ENCODE measurements around the gene LEF1. TPM values are rescaled to one million over a fixed set of nuclear protein-coding genes. Genes with fewer than 3 reads are reported as not detected.
A peak's percentile ranks its signal among the peaks of the same experiment; 100 is the strongest.

The LEF1 gene
- polyA plus RNA-seq, 1 donor (not counting 4 experiments of a cell fraction or from before 2014, with no cell fraction given): 1.5 TPM

DNA sequence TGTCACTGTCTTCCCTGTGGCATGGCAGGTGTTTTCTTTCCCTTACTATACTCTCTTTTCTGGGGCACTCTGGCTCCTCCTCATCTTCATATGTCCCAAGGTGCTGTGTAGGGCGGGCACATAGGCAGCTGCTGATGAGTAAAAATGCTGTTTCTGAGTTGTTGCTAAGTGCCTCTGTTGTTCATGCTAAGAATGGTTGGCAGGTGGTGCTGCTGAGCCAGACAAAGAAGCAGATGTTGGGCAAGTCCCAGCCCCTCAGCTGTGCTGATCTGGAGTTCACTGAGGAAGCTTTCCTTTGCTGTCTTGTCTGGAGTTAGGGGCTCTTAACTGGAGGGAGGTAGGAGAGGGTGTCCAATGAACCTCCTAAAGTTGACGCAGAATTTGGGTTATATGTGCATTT is 138.4 kb downstream of the LEF1 start:
- no peaks in the 10 kb centered on the region for H3K27me3 ChIP-seq (ENCODE audit: control insufficient read depth, extremely low read depth, insufficient read depth, low read length)
- H3K79me2 ChIP-seq (ENCODE audit: control insufficient read depth, insufficient read depth, low read length): no peaks in the 10 kb centered on the region
- no peak overlapping the region for H3K9ac ChIP-seq (ENCODE audit: control insufficient read depth, extremely low read depth, insufficient read depth, low read length)
- no peak for FAIRE-seq
- H3K36me3 ChIP-seq (ENCODE audit: control insufficient read depth in 2 of 2, extremely low read depth in 1 of 2, insufficient read depth in 2 of 2, low read length in 2 of 2): peaks cover 1 to 7% of the 10 kb centered on the region in 2 experiments
- H3K4me1 ChIP-seq (ENCODE audit: control insufficient read depth, extremely low read depth, insufficient read depth, low read length): no peaks in the 10 kb centered on the region
- no peak overlapping the region for H3K4me2 ChIP-seq (ENCODE audit: control insufficient read depth, extremely low read depth, insufficient read depth, low read depth, low read length)
- no peak overlapping the region for H3K27ac ChIP-seq (ENCODE audit: control insufficient read depth, insufficient read depth, low read length)
- H3K4me3 ChIP-seq (ENCODE audit: control insufficient read depth in 2 of 3, extremely low read depth in 1 of 3, insufficient read depth in 2 of 3, low read depth in 1 of 3, low read length in 3 of 3): no peak overlapping the region
- no peaks in the 10 kb centered on the region for H4K20me1 ChIP-seq (ENCODE audit: control insufficient read depth, extremely low read depth, insufficient read depth, low read length)
- peak; percentile 7 for DNase-seq (ENCODE audit: low read depth, low spot score)
- H2AFZ ChIP-seq (ENCODE audit: control insufficient read depth, low read length): no peak overlapping the region
- TF ChIP-seq, protein P1, sequence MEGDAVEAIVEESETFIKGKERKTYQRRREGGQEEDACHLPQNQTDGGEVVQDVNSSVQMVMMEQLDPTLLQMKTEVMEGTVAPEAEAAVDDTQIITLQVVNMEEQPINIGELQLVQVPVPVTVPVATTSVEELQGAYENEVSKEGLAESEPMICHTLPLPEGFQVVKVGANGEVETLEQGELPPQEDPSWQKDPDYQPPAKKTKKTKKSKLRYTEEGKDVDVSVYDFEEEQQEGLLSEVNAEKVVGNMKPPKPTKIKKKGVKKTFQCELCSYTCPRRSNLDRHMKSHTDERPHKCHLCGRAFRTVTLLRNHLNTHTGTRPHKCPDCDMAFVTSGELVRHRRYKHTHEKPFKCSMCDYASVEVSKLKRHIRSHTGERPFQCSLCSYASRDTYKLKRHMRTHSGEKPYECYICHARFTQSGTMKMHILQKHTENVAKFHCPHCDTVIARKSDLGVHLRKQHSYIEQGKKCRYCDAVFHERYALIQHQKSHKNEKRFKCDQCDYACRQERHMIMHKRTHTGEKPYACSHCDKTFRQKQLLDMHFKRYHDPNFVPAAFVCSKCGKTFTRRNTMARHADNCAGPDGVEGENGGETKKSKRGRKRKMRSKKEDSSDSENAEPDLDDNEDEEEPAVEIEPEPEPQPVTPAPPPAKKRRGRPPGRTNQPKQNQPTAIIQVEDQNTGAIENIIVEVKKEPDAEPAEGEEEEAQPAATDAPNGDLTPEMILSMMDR (optimal IDR thresholded peaks at IDR 0.05 in 1 of 3, IDR thresholded peaks at IDR 0.05 in 1 of 3, conservative IDR thresholded peaks at IDR 0.05 in 1 of 3; ENCODE audit: extremely low read depth in 1 of 3, insufficient read depth in 2 of 3, low read length in 3 of 3): peak; percentile 40 to 64 (median 58)
- no peak for TF ChIP-seq EZH2 (IDR thresholded peaks at IDR 0.05; ENCODE audit: low read length)
- dilution Hi-C loops (cut with MboI; ENCODE audit: extremely low pct_ligation_motif_present, low sequenced_read_pairs): no loop called here
- no peaks in the 10 kb centered on the region for H3K9me3 ChIP-seq (ENCODE audit: control insufficient read depth, low read depth, low read length)
- H3K9me1 ChIP-seq (ENCODE audit: control insufficient read depth, extremely low read depth, insufficient read depth, low read length): no peaks in the 10 kb centered on the region

DNA sequence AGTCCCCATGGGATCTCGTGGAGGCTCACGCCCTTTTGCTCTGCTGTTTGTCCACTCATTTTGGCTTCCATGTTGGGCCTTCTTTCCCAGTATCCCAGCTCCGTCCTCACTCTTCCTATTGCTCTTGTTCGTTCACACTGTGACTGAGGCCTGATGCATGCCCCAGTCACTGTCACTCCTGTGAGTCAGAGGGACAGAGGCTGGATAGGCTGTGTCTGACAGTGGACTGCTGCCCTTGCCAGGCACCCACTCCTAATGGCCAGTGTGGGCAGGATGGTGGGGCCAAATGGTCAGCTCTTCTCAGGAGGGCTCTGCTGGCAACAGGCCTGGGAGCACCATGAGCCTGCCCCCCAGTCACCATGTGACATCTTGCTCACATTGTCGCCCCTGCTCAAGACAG is 139.0 kb downstream of the LEF1 start:
- no peaks in the 10 kb centered on the region for H3K9me3 ChIP-seq (ENCODE audit: control insufficient read depth, low read depth, low read length)
- no peaks in the 10 kb centered on the region for H3K79me2 ChIP-seq (ENCODE audit: control insufficient read depth, insufficient read depth, low read length)
- no peak overlapping the region for H3K9ac ChIP-seq (ENCODE audit: control insufficient read depth, extremely low read depth, insufficient read depth, low read length)
- no peak overlapping the region for H3K4me3 ChIP-seq (ENCODE audit: control insufficient read depth in 2 of 3, extremely low read depth in 1 of 3, insufficient read depth in 2 of 3, low read depth in 1 of 3, low read length in 3 of 3)
- no peak for FAIRE-seq
- no peak overlapping the region for H2AFZ ChIP-seq (ENCODE audit: control insufficient read depth, low read length)
- no peak overlapping the region for H3K27ac ChIP-seq (ENCODE audit: control insufficient read depth, insufficient read depth, low read length)
- dilution Hi-C loops (cut with MboI; ENCODE audit: extremely low pct_ligation_motif_present, low sequenced_read_pairs): no loop called here
- TF ChIP-seq EZH2 (IDR thresholded peaks at IDR 0.05; ENCODE audit: low read length): no peak
- TF ChIP-seq, protein P1 (optimal IDR thresholded peaks at IDR 0.05 in 1 of 3, IDR thresholded peaks at IDR 0.05 in 1 of 3, conservative IDR thresholded peaks at IDR 0.05 in 1 of 3; ENCODE audit: extremely low read depth in 1 of 3, insufficient read depth in 2 of 3, low read length in 3 of 3): no peak
- no peaks in the 10 kb centered on the region for H3K27me3 ChIP-seq (ENCODE audit: control insufficient read depth, extremely low read depth, insufficient read depth, low read length)
- no peaks in the 10 kb centered on the region for H3K9me1 ChIP-seq (ENCODE audit: control insufficient read depth, extremely low read depth, insufficient read depth, low read length)
- no peaks in the 10 kb centered on the region for H4K20me1 ChIP-seq (ENCODE audit: control insufficient read depth, extremely low read depth, insufficient read depth, low read length)
- peaks cover 3 to 7% of the 10 kb centered on the region in 2 experiments for H3K36me3 ChIP-seq (ENCODE audit: control insufficient read depth in 2 of 2, extremely low read depth in 1 of 2, insufficient read depth in 2 of 2, low read length in 2 of 2)
- DNase-seq (ENCODE audit: low read depth, low spot score): no peak
- no peak overlapping the region for H3K4me2 ChIP-seq (ENCODE audit: control insufficient read depth, extremely low read depth, insufficient read depth, low read depth, low read length)
- no peaks in the 10 kb centered on the region for H3K4me1 ChIP-seq (ENCODE audit: control insufficient read depth, extremely low read depth, insufficient read depth, low read length)
